GM23338 (cell line): Measurements from ENCODE around the gene NYAP1. TPM values are rescaled to one million over a fixed set of nuclear protein-coding genes. Genes with fewer than 3 reads are reported as not detected.

Experiments used
- ATAC-seq: fragments of 200-7000 bp; cut with Tn5 transposase; 3 replicates; pipeline ENCODE4 v1.9.1; 2020
- DNase-seq: peaks from one replicate; pipeline ENCODE4 v3.0.0-alpha.2; 2015; ENCODE audit warnings: low spot score
- H2AFZ ChIP-seq: fragments of 200-600 bp; sonication (generic); 2 replicates; pipeline ENCODE4 v1.8.0; 2016; ENCODE audit warnings: antibody characterized with exemption, mild to moderate bottlenecking, moderate library complexity
- H3F3A ChIP-seq: fragments of 200-600 bp; sonication (generic); replicated peaks from 2 replicates; pipeline ENCODE4 v1.8.0; 2017; ENCODE audit warnings: antibody characterized with exemption, mixed run types, low read depth
- H3K27ac ChIP-seq: fragments of 200-600 bp; sonication (generic); 2 replicates; pipeline ENCODE4 v1.6.1; 2016; ENCODE audit warnings: low read depth
- H3K27me3 ChIP-seq: fragments of 200-600 bp; sonication (generic); 2 replicates; pipeline ENCODE4 v1.8.0; 2016; ENCODE audit warnings: mild to moderate bottlenecking, mixed run types, moderate library complexity; ENCODE audit not compliant: insufficient read depth
- H3K36me3 ChIP-seq: fragments of 200-600 bp; sonication (generic); 2 replicates; pipeline ENCODE4 v1.8.0; 2016; ENCODE audit warnings: mild to moderate bottlenecking; ENCODE audit not compliant: insufficient read depth
- H3K4me1 ChIP-seq: fragments of 200-600 bp; sonication (generic); 2 replicates; pipeline ENCODE4 v1.8.0; 2016; ENCODE audit warnings: mild to moderate bottlenecking, moderate library complexity; ENCODE audit not compliant: insufficient read depth
- H3K4me2 ChIP-seq: fragments of 200-600 bp; sonication (generic); 2 replicates; pipeline ENCODE4 v1.7.1; 2017; ENCODE audit warnings: mixed run types
- H3K4me3 ChIP-seq: fragments of 200-600 bp; sonication (generic); 2 replicates; pipeline ENCODE4 v1.6.1; 2016; ENCODE audit warnings: mixed run types
- H3K79me2 ChIP-seq: fragments of 200-600 bp; sonication (generic); replicated peaks from 2 replicates; pipeline ENCODE4 v1.8.0; 2017; ENCODE audit warnings: mild to moderate bottlenecking; ENCODE audit not compliant: insufficient read depth
- H3K9me2 ChIP-seq: fragments of 200-600 bp; sonication (generic); 2 replicates; pipeline ENCODE4 v1.8.0; 2017; ENCODE audit not compliant: insufficient read depth
- H4K20me1 ChIP-seq: fragments of 200-600 bp; sonication (generic); replicated peaks from 2 replicates; pipeline ENCODE4 v1.8.0; 2017; ENCODE audit warnings: mild to moderate bottlenecking; ENCODE audit not compliant: insufficient read depth
- H3K27ac Mint-ChIP-seq: 2 replicates; pipeline ENCODE4 v1.8.0; 2020; ENCODE audit warnings: inconsistent platforms, mild to moderate bottlenecking, moderate library complexity, mixed read lengths
- H3K27me3 Mint-ChIP-seq: 3 replicates; pipeline ENCODE4 v1.8.0; 2022; ENCODE audit warnings: low read depth, mild to moderate bottlenecking, moderate library complexity, mixed read lengths, inconsistent platforms; ENCODE audit not compliant: insufficient read depth, poor library complexity
- H3K36me3 Mint-ChIP-seq: 3 replicates; pipeline ENCODE4 v1.8.0; 2021; ENCODE audit warnings: low read depth, mild to moderate bottlenecking, inconsistent platforms, moderate library complexity, mixed read lengths
- H3K4me1 Mint-ChIP-seq: 3 replicates; pipeline ENCODE4 v1.8.0; 2020; ENCODE audit warnings: mild to moderate bottlenecking, inconsistent platforms, mixed read lengths
- H3K4me3 Mint-ChIP-seq: 3 replicates; pipeline ENCODE4 v1.8.0; 2021; ENCODE audit warnings: moderate library complexity, mild to moderate bottlenecking, inconsistent platforms, mixed read lengths
- H3K9me3 Mint-ChIP-seq: 3 replicates; pipeline ENCODE4 v1.8.0; 2020; ENCODE audit warnings: moderate library complexity, mild to moderate bottlenecking, inconsistent platforms, mixed read lengths
- CREB1 ChIP-seq: fragments of 250-450 bp; sonication (Bioruptor Pico); IDR thresholded peaks from 2 replicates; pipeline ENCODE4 v1.5.0; 2020; ENCODE audit warnings: low read depth, mild to moderate bottlenecking, moderate library complexity
- CTCF ChIP-seq, 2 experiments: fragments of 200-600 bp in 1 of 2; sonication (generic) in 1 of 2; conservative IDR thresholded peaks; 2 replicates each; pipeline versions ENCODE4 v1.5.1 to v1.6.1; 2016 to 2017; ENCODE audit warnings: antibody characterized with exemption in 2 of 2, low read depth in 2 of 2, mild to moderate bottlenecking in 2 of 2, moderate library complexity in 1 of 2
- ETS1 ChIP-seq: IDR thresholded peaks from 2 replicates; pipeline ENCODE4 v1.6.1; 2016; ENCODE audit warnings: antibody characterized with exemption
- EZH2 ChIP-seq: fragments of 200-600 bp; sonication (generic); IDR thresholded peaks from one replicate; pipeline ENCODE4 v1.8.0; 2017; ENCODE audit warnings: antibody characterized with exemption, mild to moderate bottlenecking, low read depth; ENCODE audit not compliant: unreplicated experiment
- EZH2phosphoT487 ChIP-seq: fragments of 200-600 bp; sonication (generic); IDR thresholded peaks from one replicate; pipeline ENCODE4 v1.8.1; 2018; ENCODE audit warnings: antibody characterized with exemption; ENCODE audit not compliant: unreplicated experiment
- JUNB ChIP-seq: IDR thresholded peaks from one replicate; pipeline ENCODE4 v1.6.1; 2016; ENCODE audit warnings: antibody characterized with exemption; ENCODE audit not compliant: unreplicated experiment
- NANOG ChIP-seq: IDR thresholded peaks from 2 replicates; pipeline ENCODE4 v1.6.1; 2016; ENCODE audit warnings: antibody characterized with exemption, borderline replicate concordance
- POLR2AphosphoS5 ChIP-seq: IDR thresholded peaks from 2 replicates; pipeline ENCODE4 v1.6.1; 2016; ENCODE audit warnings: antibody characterized with exemption, low read depth
- REST ChIP-seq: IDR thresholded peaks from one replicate; pipeline ENCODE4 v1.6.1; 2018; ENCODE audit warnings: antibody characterized with exemption; ENCODE audit not compliant: unreplicated experiment
- STAT1 ChIP-seq: IDR thresholded peaks from one replicate; pipeline ENCODE4 v1.6.1; 2016; ENCODE audit warnings: antibody characterized with exemption; ENCODE audit not compliant: unreplicated experiment
- ZNF114 ChIP-seq: fragments of 250-450 bp; sonication (Bioruptor Pico); IDR thresholded peaks from 2 replicates; pipeline ENCODE4 v1.5.0; 2020; ENCODE audit warnings: mild to moderate bottlenecking, moderate library complexity
- ZNF331 ChIP-seq: fragments of 250-450 bp; sonication (Bioruptor Pico); IDR thresholded peaks from 2 replicates; pipeline ENCODE4 v1.5.0; 2020; ENCODE audit warnings: low read depth, mild to moderate bottlenecking, moderate library complexity
- ZNF462 ChIP-seq: fragments of 250-450 bp; sonication (Bioruptor Pico); IDR thresholded peaks from 2 replicates; pipeline ENCODE4 v1.5.0; 2020; ENCODE audit warnings: mild to moderate bottlenecking, moderate library complexity
- polyA plus RNA-seq: library from polyadenylated mRNA; unstranded; fragments of >200 nt; fragmentation: Nextera tagmentation; extraction: Ambion mirVana; gene quantifications from 2 replicates; pipeline ENCODE4 v1.2.1, GENCODE V29; 2016
- total RNA-seq: library from RNA; depleted of rRNA; stranded (reverse); fragments of >200 nt; shearing (Covaris generic); gene quantifications from 2 replicates; pipeline ENCODE4 v1.2.3, GENCODE V29; 2014

The NYAP1 gene
- total and polyA plus RNA-seq, 2 experiments from 2014 or later = 0.19 to 4.9 TPM

- no peak overlapping the region for H3K27ac Mint-ChIP-seq
- H4K20me1 ChIP-seq = no peaks in the 10 kb centered on the region
- H3K27me3 ChIP-seq = no peaks in the 10 kb centered on the region
- H3K4me1 Mint-ChIP-seq = no peaks in the 10 kb centered on the region
- no peaks in the 10 kb centered on the region for H3F3A ChIP-seq
- H3K79me2 ChIP-seq = no peaks in the 10 kb centered on the region
- H3K36me3 Mint-ChIP-seq = peaks cover 11% of the 10 kb centered on the region; the same call in 2 of the 3 replicates
- H3K4me3 ChIP-seq = no peak overlapping the region
- H3K4me1 ChIP-seq = no peaks in the 10 kb centered on the region
- no peak overlapping the region for H3K27ac ChIP-seq
- H2AFZ ChIP-seq = no peak overlapping the region
- H3K9me2 ChIP-seq = no peaks in the 10 kb centered on the region
- no peak overlapping the region for H3K4me2 ChIP-seq
- H3K4me3 Mint-ChIP-seq = no peak overlapping the region
- H3K36me3 ChIP-seq = no peaks in the 10 kb centered on the region
- DNase-seq (no peak), ATAC-seq (no peak)
- peaks cover 16% of the 10 kb centered on the region for H3K9me3 Mint-ChIP-seq
- TF ChIP-seq JUNB = no peak
- TF ChIP-seq POLR2AphosphoS5 = no peak
- no peak for TF ChIP-seq REST
- no peak for TF ChIP-seq ZNF331 (CRISPR knock-in tag)
- TF ChIP-seq ZNF462 (CRISPR knock-in tag) = no peak
- TF ChIP-seq CTCF (conservative IDR thresholded peaks at IDR 0.05; ENCODE audit: low read depth in 2 of 2) = no peak
- no peak for TF ChIP-seq ETS1
- TF ChIP-seq ZNF114 = no peak
- no peak for TF ChIP-seq CREB1
- TF ChIP-seq EZH2phosphoT487 = no peak
- no peak for TF ChIP-seq EZH2
- no peak for TF ChIP-seq NANOG
- TF ChIP-seq STAT1 = no peak
- H3K27me3 Mint-ChIP-seq = peaks cover 7% of the 10 kb centered on the region
Measured at GRCh38 chr7:100521076-100521475, 37.3 kb downstream of the NYAP1 start.
